IMR-90 (cell line): ENCODE results near the gene CYP4Z1. TPM values are rescaled to one million over a fixed set of nuclear protein-coding genes. Genes with fewer than 3 reads are reported as not detected.
"Not testable (repeated sequence)": the region's sequence is repeated elsewhere in the genome, so short reads cannot be mapped to it uniquely, and the experiment has no call there.

ENCODE experiments used
- ATAC-seq: fragments of 200-7000 bp; cut with Tn5 transposase; 2 replicates; pipeline ENCODE4 v1.9.1; 2020; ENCODE audit warnings: low read depth, mild to moderate bottlenecking, moderate library complexity
- BruUV-seq: library from RNA; stranded (reverse); fragments of 400-500 nt; replicated peaks from 2 replicates; lab custom pipeline; 2021; lab: Mats Ljungman, UMichigan
- CTCF ChIA-PET: fragments of 300-600 bp; formaldehyde crosslinking; extraction: SDS; loops from one replicate; lab custom pipeline; 2021; ENCODE audit warnings: antibody characterized with exemption; lab: Yijun Ruan, JAX
- POLR2A ChIA-PET: fragments of 300-600 bp; sonication (Branson Sonifier 250); formaldehyde crosslinking; loops from one replicate; lab custom pipeline; 2022; ENCODE audit warnings: antibody characterized with exemption; ENCODE audit not compliant: unreplicated experiment; lab: Charles Lee
- DNase-seq: peaks from one replicate; pipeline ENCODE4 v3.0.0; 2013
- H2AFZ ChIP-seq: replicated peaks from 2 replicates; pipeline ENCODE3; 2013; ENCODE audit warnings: low read length, mild to moderate bottlenecking; ENCODE audit not compliant: poor library complexity
- H2AK5ac ChIP-seq: 2 replicates; pipeline ENCODE4 v1.6.1; 2013; ENCODE audit warnings: low read depth, low read length, inconsistent platforms
- H2AK9ac ChIP-seq: replicated peaks from 2 replicates; pipeline ENCODE3; 2013; ENCODE audit warnings: mild to moderate bottlenecking, low read depth, low read length, moderate library complexity; ENCODE audit not compliant: poor library complexity
- H2BK120ac ChIP-seq: 2 replicates; pipeline ENCODE4 v1.6.1; 2013; ENCODE audit warnings: low read depth, low read length, inconsistent platforms
- H2BK15ac ChIP-seq: 3 replicates; pipeline ENCODE4 v1.6.1; 2013; ENCODE audit warnings: low read depth, low read length, inconsistent platforms
- H2BK20ac ChIP-seq: 2 replicates; pipeline ENCODE4 v1.6.1; 2013; ENCODE audit warnings: low read depth, mild to moderate bottlenecking, inconsistent platforms, low read length, moderate library complexity
- H2BK5ac ChIP-seq: 2 replicates; pipeline ENCODE4 v1.6.1; 2013; ENCODE audit warnings: mild to moderate bottlenecking, low read depth, low read length, inconsistent platforms; ENCODE audit not compliant: poor library complexity, severe bottlenecking
- H3K14ac ChIP-seq: replicated peaks from 2 replicates; pipeline ENCODE4 v1.6.1; 2013; ENCODE audit warnings: low read depth, low read length, inconsistent platforms
- H3K18ac ChIP-seq: 2 replicates; pipeline ENCODE4 v1.6.1; 2013; ENCODE audit warnings: low read depth, low read length, control low read depth
- H3K23ac ChIP-seq: 2 replicates; pipeline ENCODE4 v1.6.1; 2013; ENCODE audit warnings: low read depth, low read length, inconsistent platforms
- H3K27ac ChIP-seq: 2 replicates; pipeline ENCODE4 v1.5.1; 2013; ENCODE audit warnings: mild to moderate bottlenecking, control low read depth, low read length; ENCODE audit not compliant: insufficient read depth
- H3K27me3 ChIP-seq: 2 replicates; pipeline ENCODE4 v1.6.1; 2013; ENCODE audit warnings: low read length; ENCODE audit not compliant: control insufficient read depth, insufficient read depth
- H3K36me3 ChIP-seq: 2 replicates; pipeline ENCODE4 v1.6.1; 2013; ENCODE audit warnings: low read length, mixed read lengths; ENCODE audit not compliant: control insufficient read depth, insufficient read depth
- H3K4ac ChIP-seq: 2 replicates; pipeline ENCODE4 v1.6.1; 2013; ENCODE audit warnings: low read depth, low read length, inconsistent platforms
- H3K4me1 ChIP-seq: 2 replicates; pipeline ENCODE4 v1.6.1; 2013; ENCODE audit warnings: low read length, mixed read lengths; ENCODE audit not compliant: control insufficient read depth, insufficient read depth
- H3K4me2 ChIP-seq: 2 replicates; pipeline ENCODE4 v1.6.1; 2013; ENCODE audit warnings: low read depth, mild to moderate bottlenecking, control low read depth, low read length, moderate library complexity
- H3K4me3 ChIP-seq: 2 replicates; pipeline ENCODE4 v1.5.1; 2013; ENCODE audit warnings: low read depth, mild to moderate bottlenecking, control low read depth, low read length, moderate library complexity; ENCODE audit not compliant: insufficient read depth
- H3K56ac ChIP-seq: 2 replicates; pipeline ENCODE4 v1.6.1; 2013; ENCODE audit warnings: low read length, inconsistent platforms; ENCODE audit not compliant: insufficient read depth; ENCODE audit errors: extremely low read depth
- H3K79me1 ChIP-seq, 2 experiments: 2 replicates each; pipeline ENCODE4 v1.6.1; 2013; ENCODE audit warnings: low read length in 2 of 2, inconsistent platforms in 1 of 2, low read depth in 1 of 2
- H3K9ac ChIP-seq: 2 replicates; pipeline ENCODE4 v1.6.1; 2013; ENCODE audit warnings: low read depth, low read length, control low read depth
- H3K9me1 ChIP-seq: 2 replicates; pipeline ENCODE4 v1.6.1; 2013; ENCODE audit warnings: low read length, inconsistent platforms; ENCODE audit not compliant: insufficient read depth
- H3K9me3 ChIP-seq: 2 replicates; pipeline ENCODE4 v1.6.1; 2013; ENCODE audit warnings: low read length; ENCODE audit not compliant: control insufficient read depth, insufficient read depth
- H4K20me1 ChIP-seq: 2 replicates; pipeline ENCODE4 v1.6.1; 2013; ENCODE audit warnings: low read length, inconsistent platforms; ENCODE audit not compliant: insufficient read depth
- H4K5ac ChIP-seq: 2 replicates; pipeline ENCODE4 v1.6.1; 2013; ENCODE audit warnings: mild to moderate bottlenecking, low read depth, low read length, control low read depth
- H4K8ac ChIP-seq, 2 experiments: 2 replicates each; pipeline ENCODE4 v1.6.1; 2013; ENCODE audit warnings: low read depth in 2 of 2, low read length in 2 of 2, control low read depth in 1 of 2, inconsistent platforms in 1 of 2
- H4K91ac ChIP-seq: 2 replicates; pipeline ENCODE4 v1.6.1; 2013; ENCODE audit warnings: low read depth, low read length, inconsistent platforms; ENCODE audit not compliant: insufficient read depth
- WGBS, 2 experiments: methylation state at CpG; one replicate each; pipeline versions ENCODE4 v1.1.5 to v1.1.7; 2013; ENCODE audit warnings: missing lambda C conversion rate in 2 of 2; ENCODE audit not compliant: insufficient read length in 1 of 2; ENCODE audit errors: extremely low coverage in 2 of 2; 5-methylcytosine and 5-hydroxymethylcytosine counted together
- dilution Hi-C: fragments of 300-500 bp; cut with HindIII; formaldehyde crosslinking; loops from one replicate; pipeline ENCODE4 v1.14.3; 2018; ENCODE audit warnings: low sequenced_read_pairs; ENCODE audit not compliant: unreplicated experiment
- in situ Hi-C: fragments of 300-500 bp; cut with MboI; formaldehyde crosslinking; loops from 3 replicates; pipeline ENCODE4 v1.14.3; 2019; ENCODE audit warnings: low sequenced_read_pairs, inconsistent platforms, mixed read lengths
- intact Hi-C: fragments of 100-400 bp; cut with micrococcal nuclease; formaldehyde crosslinking; loops from 2 replicates; pipeline ENCODE4 v1.10.0; 2022
- polyA plus RNA-seq, 3 experiments: library from polyadenylated mRNA; depleted of rRNA; stranded (reverse); fragments of >200 nt; gene quantifications; 2 replicates each; pipeline ENCODE4 v1.2.3, GENCODE V29; 2012; ENCODE audit warnings: low replicate concordance in 1 of 3
- total RNA-seq: library from RNA; depleted of rRNA; stranded (reverse); fragments of >200 nt; gene quantifications from 2 replicates; pipeline ENCODE4 v1.2.3, GENCODE V29; 2012

Gene CYP4Z1
- total and polyA plus RNA-seq, 2 of the 4 experiments (the other 2 are of a cell fraction) = not detected

DNA sequence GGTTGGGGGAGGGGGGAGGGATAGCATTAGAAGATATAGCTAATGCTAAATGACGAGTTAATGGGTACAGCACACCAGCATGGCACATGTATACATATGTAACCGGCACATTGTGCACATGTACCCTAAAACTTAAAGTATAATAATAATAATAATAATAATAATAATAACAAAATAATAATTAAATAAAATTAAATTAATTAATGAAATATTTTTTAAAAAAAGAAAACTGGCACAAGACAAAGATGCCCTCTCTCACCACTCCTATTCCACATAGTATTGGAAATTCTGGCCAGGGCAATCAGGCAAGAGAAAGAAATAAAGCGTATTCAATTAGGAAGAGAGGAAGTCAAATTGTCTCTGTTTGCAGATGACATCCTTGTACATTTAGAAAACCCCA, 90.9 kb downstream of the CYP4Z1 start:
- H3K9me1 ChIP-seq, H3K4me3 ChIP-seq, H2BK5ac ChIP-seq, H3K56ac ChIP-seq, dilution Hi-C loops, H3K18ac ChIP-seq, H3K4me2 ChIP-seq, H3K9ac ChIP-seq, H2BK15ac ChIP-seq, H2BK20ac ChIP-seq, H3K27me3 ChIP-seq, ATAC-seq, H2AFZ ChIP-seq, in situ Hi-C loops, POLR2A ChIA-PET, H3K36me3 ChIP-seq, DNase-seq, H2AK5ac ChIP-seq, H3K9me3 ChIP-seq, H2BK120ac ChIP-seq, H2AK9ac ChIP-seq, BruUV-seq, H3K79me1 ChIP-seq, H3K27ac ChIP-seq, H4K20me1 ChIP-seq, intact Hi-C loops, CTCF ChIA-PET, H3K4me1 ChIP-seq, H3K23ac ChIP-seq, H3K14ac ChIP-seq, H3K4ac ChIP-seq, H4K91ac ChIP-seq, H4K8ac ChIP-seq, H4K5ac ChIP-seq: not testable (repeated sequence)
- no CpG with 5 or more reads among the region's 3 CpGs for WGBS, 2 experiments
